Measurements from ENCODE around the gene WDR64.
"Not testable (repeated sequence)": the region's sequence is repeated elsewhere in the genome, so short reads cannot be mapped to it uniquely, and the experiment has no call there.

WDR64 gene

DNA sequence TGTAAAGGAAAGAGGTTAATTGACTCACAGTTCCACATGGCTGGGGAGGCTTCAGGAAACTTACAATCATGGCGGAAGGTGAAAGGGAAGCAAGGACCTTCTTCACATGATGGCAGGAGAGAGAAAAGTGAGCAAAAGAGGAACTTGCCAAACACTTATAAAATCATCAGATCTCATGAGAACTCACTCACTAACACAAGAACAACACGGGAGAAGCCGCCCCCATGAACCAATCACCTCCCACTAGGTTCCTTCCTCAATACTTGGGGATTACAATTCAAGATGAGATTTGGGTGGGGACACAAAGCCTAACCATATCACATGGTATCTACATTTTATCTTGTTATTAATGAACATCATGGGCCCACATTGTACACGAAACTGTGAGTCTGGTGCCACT is 51.7 kb downstream of the WDR64 start:
- DNase-seq, result not testable (repeated sequence)

DNA sequence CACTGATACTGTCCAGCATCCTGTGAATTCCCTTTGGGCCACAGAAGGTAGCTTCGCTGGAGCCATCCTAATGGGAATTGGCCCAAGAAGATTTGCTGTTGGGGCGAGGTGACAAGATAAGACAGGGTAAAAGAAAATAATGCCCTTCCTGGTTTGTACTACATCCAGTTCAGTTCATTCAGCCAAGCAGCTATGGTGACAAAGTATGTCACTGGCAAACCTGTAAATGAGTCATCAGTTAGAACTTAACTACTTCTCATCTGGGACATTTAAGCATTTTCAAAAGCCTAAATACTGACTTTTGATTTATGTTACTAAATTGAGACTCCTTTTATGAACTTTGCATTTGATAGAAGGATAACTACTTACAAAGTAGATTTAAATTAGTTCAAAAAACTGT is 54.2 kb downstream of the WDR64 start:
- DNase-seq, result no peak

DNA sequence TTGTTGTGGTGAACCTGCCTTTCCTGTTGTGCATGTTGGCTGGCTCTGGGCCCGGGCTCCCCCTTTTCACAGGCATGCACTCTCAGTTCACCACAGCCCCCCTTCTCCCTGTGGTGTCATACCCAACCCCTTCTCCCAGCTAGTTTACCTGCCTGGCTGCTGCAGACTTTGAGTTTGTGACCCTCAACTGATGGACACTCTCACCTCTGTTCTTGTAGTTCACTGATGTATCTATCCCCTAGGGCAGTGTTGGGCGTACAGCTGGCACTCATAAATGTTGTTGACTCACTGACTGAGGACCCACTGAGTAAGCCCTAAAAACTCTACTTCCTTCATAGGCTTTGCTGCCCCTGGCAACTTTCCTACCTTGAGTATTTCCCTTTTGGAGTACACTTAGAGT is 54.9 kb downstream of the WDR64 start:
- no peak for DNase-seq

DNA sequence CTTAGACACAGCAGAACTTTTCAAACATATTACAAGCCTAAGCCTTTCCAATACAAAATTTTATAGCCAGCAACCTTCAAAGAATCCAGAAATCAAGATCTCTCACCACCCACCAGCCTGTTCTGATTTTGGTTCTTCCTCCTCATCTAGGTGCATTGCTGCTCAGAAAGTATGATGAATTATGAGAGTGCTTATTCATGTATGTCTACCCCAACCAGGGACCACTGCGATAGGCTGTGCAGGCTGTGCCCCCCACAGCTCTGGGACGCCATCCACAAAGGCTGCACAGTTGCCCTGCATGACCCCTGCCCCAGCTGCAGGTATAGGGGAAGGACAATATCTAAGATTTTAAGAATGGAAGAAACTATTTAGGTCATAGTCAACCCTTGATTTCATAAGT is 55.4 kb downstream of the WDR64 start:
- no peak for DNase-seq

DNA sequence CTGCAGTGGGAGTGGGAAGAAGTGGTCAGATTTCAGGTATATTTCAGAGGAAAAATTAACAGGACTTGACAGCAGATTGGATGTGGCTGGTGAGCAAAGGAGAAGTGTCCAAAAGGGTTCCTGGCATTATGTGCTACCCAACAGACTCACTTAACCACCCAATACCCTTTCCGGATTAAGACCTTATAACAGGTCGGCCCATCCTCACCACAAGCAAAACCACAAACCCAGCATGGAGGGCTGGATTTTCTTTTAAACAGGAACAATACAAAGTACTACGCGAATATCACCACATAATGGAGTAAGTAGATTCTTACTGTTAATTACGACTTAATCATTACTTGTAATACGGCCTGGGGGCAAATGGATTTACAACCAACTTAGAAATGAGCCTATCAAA is 59.2 kb downstream of the WDR64 start:
- no peak for DNase-seq

DNA sequence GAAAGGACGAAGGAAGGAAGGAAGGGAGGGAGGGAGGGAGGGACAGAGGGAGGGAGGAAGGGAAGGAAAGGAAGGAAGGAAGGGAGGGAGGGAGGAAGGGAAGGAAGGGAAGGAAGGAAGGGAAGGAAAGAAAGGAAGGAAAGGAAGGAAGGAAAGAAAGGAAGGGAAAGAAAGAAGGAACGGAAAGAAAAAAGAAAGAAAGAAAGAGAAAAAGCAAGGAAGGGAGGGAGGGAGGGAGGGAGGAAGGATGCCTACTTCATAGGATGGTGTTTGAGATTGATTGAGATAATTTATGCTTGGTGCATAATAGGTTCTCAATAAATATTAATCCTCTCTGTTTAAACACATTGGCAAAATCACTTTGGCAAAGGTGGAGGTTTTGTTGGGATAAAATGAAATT is 61.2 kb downstream of the WDR64 start:
- no peak for DNase-seq

DNA sequence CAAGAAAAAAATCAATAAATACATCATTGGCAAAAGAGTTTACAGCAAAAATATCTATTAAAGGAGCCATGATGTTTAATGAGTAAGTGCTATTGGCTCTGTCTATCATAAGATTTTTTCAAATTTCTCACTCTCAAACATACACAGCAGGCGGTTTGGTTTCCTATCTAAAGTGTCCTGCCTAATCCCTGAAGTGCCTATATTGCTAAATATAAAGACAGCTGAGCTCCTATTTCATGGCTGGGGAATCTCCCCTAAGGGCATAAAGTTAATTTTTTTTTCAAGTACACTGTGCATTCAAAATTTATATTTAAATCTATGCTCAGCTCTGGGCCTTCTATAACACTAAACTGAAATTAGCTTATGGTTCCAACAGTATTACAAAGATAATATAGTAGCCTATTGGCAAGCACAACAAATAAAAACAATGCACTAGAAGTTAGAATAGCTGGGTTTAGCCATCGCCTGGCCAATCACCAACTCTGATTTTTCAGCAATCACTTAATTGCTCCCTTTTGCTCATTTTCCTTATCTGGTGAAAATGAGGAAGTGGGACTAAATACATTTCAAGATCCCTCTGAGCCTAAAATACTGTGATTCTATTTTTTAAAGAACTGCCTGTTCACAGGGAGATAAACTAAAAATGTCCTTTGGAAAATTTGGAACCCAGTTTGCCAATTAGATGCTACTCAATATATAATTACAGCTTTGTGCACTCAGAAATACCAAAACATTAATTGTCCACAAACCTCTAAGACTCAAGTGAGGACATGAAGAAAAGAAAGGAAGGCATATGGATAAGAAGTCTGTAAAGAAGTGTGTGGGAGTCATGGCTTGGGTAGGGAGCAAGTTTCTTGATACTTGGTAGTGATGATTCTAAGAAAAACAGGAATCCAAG is 62.5 kb downstream of the WDR64 start:
- DNase-seq, result no peak

DNA sequence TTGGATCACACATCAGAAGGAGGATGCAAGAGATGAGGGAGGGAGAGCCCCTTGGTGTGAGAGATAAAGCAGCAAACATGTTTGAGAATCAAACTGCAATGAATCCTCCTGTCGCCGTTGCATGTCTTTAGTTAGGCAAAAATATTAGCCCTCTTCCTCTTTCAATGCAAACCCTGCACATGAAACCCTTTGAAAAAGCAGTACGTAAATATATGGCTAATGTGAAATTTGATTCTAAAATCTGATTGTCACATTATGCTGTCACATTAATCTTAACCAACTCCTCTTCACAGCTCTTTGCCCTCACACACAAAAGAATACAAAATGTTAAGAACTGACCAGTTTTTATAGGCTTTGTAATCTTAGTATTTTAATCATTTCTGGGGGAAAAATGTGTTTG is 63.4 kb downstream of the WDR64 start:
- no peak for DNase-seq

DNA sequence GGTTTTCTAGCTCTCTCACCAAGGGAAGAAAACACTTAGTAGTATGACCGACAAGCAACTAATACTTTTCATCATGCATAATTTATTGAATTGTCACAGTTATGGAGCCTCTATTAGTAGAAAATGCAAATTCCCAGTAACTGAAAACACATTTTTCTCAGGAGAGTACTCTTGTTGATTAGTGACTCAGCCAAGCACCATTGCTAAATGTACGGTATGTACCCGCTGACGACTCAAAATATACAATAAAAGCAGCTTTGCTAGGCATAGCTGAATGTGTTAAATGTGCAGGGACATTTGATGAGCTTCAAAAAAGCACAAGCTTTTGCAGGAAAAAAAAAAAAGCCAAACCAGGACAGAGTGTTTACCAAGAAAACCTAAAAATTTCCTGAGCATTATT is 63.9 kb downstream of the WDR64 start:
- no peak for DNase-seq

DNA sequence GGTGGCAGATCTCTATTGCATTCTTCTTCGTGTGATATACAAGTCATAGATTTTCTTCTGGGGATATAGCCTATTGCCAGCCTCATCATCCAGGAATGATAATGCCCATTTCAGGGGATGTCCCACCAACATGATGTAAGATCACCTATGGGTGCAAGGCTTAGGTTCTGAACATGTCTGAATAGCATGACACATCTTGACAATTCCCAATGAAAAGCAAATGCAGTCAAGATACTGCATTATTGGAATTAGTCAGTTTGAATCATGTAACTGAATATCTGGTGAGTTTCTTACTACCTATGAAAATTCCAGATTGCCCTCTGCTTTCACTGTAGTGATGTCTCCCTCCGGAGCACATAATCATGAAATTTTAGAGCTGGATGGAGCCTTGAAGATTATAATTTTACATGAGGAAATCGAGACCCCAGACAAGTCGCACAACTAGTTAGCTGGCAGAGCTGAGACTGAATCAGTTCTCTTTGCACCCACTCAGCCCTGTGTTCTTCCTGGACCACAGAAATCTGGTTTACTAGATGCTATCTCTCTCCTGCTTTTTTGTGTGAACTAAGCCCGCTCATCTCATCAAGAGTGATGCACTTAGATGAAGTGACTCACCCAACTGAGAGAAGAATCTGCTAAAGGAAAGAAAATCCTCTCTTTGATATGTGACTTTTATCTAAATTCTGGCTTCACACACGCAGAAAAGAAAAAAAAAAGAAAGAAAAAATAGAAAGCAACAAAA is 65.0 kb downstream of the WDR64 start:
- DNase-seq, result no peak

DNA sequence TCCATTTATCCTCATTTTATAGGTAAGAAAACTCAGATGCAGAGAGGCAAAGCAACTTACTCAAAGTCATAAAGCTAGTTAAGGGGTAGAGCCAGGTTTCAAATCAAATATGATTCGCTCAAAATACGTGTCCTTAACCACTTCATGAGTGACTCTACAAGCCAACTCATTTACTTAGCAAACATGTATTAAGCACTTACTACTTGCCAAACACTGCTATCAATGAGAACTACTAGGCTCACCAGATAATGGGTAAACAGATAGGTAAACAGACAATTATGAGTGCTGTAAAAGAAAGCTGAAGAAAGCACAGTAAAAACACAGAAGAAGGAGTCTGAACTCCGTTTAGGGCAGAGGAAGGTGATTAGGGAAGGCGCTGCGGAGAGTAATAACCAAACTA is 65.9 kb downstream of the WDR64 start:
- DNase-seq, result no peak

DNA sequence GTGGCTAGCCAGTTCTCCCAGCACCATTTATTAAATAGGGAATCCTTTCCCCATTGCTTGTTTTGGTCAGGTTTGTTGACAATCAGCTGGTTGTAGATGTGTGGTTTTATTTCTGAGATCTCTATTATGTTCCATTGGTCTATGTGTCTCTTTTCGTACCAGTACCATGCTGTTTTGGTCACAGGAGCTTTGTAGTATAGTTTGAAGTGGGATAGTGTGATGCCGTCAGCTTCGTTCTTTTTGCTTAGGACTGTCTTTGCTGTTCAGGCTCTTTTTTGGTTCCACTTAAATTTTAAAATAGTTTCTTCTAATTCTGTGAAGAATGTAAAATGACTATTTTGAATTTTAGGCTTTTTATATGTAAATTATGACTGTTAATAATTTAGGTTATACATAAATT is 68.9 kb downstream of the WDR64 start:
- no peak for DNase-seq

DNA sequence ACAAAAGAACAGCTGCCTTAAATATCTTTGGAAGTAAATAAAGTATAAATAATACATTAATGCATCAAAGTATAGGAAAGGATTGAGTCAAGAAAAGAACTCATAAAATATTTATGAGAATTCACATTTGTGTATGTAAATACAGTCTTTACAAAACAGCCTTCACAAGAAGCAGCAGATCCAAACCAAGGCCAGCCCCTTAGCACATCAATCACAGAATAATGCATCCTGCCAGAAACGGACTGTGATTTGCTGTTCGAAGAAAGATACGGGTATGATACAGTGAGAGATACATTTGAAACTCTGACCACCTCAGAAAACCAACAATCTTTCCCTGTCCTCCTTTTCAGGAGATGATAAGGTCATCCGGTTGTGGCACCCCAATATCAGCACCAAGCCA is 70.9 kb downstream of the WDR64 start:
- DNase-seq, result no peak

DNA sequence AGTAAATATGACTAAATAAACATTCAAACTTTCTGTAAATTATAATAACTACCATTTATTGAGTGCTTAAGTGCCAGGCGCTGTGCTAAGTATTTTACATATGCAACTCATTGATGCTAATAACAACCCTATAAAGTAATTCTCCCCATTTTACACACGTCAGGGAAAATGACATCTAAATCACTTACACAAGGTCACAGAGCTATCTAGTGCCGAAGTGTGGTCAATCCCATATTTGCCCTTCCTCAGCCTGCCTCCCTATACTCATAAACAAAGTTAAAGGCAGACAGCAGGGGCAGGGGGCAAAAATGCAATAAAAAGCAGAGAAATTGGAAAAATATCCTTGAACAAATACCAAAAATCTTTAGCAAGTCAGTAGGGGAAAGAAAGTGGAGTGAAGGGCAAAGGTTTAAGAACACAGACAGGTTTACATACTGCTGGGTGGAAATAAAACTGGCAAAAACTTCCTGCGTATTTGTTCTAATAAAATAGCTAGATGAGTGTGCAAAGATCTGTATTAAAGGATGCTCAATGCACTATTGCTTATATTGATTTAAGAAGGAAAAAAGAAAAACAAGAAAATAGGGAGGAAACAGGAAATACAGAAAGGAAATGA is 72.8 kb downstream of the WDR64 start:
- DNase-seq, result no peak

DNA sequence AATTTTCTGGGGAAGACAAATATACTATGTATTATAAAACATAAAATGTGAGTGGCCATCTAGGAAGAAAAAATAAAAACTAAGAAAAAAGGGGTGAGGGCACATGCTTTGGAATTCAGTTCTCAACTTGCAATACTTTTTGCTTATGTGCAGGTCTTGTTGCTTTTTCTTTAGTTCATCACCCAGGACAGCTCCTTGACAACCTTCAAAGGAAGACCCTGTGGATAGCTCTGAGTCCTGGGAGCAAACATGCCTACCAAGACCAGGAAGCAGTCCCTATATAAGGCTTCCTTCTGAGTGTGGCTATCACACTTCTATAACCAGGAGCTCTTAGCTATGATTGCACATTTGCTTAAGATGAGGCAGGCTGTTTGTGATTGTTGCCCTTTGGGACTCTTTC is 78.0 kb downstream of the WDR64 start:
- DNase-seq, result no peak

DNA sequence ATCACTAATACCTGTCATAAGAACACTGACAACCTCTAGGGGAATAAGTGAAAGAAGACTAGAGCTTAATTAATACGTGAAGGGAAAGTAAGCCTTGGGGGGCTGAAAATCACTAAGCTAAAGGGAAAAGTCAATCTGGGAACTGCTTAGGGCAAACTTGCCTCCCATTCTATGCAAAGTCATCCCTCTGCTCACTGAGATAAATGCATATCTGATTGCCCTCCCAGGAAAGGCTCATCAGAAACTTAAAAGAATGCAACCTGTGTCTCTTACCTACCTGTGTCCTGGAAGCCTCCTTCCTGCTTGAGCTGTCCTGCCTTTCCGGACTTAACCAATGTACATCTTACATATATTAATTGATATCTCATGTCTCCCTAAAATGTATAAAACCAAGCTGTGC is 81.8 kb downstream of the WDR64 start:
- no peak for DNase-seq

DNA sequence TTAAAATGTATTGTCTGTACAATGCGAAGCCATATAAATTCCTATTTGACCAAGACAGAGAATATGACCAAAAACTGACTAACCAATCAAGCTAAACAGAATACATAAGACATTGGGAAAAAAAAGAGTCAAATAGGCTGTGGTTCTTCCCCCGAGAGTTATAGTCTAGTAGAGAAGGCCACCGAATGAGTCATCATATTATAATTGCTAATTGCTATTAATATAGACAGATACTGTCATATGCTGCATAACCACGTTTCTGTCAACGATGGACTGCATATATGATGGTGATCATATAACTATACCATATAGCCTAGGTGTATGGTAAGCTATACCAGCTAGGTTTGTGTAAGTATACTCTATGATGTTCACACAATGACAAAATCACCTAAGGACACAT is 82.5 kb downstream of the WDR64 start:
- DNase-seq, result no peak

DNA sequence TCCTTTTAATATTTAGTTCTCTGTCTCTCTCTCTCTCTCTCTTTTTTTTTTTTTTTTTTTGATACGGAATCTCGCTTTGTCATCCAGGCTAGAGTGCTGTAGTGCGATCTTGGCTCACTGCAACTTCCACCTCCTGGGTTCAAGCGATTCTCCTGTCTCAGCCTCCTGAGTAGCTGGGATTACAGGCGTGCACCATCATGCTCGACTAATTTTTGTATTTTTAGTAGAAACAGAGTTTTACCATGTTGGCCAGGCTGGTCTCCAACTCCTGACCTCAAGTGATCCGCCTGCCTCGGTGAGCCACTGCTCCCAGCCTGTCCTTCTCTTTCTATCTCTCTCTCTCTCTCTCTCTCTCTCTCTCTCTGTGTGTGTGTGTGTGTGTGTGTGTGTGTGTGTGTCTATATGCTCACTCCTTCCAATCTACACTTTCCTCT is 83.4 kb downstream of the WDR64 start:
- not testable (repeated sequence) for DNase-seq

DNA sequence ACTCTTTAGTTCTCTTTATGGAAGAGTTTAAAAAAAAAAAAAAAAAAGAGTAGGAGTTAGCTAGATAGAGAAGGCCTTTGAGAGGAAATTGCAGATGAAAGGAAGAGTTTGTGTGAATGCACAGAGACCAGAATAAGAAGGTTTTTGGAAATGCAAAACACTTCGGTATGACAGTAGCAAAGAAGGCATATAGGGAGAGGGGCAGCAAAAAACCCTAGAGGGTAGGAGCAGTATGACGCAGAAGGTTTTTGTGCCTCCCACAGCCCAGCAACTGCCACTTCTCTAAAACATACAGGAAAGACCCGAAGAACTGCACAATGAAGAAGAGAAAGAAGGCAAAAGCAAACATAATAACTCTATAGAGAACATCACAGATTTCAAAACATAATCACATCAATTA is 84.3 kb downstream of the WDR64 start:
- DNase-seq, result no peak

DNA sequence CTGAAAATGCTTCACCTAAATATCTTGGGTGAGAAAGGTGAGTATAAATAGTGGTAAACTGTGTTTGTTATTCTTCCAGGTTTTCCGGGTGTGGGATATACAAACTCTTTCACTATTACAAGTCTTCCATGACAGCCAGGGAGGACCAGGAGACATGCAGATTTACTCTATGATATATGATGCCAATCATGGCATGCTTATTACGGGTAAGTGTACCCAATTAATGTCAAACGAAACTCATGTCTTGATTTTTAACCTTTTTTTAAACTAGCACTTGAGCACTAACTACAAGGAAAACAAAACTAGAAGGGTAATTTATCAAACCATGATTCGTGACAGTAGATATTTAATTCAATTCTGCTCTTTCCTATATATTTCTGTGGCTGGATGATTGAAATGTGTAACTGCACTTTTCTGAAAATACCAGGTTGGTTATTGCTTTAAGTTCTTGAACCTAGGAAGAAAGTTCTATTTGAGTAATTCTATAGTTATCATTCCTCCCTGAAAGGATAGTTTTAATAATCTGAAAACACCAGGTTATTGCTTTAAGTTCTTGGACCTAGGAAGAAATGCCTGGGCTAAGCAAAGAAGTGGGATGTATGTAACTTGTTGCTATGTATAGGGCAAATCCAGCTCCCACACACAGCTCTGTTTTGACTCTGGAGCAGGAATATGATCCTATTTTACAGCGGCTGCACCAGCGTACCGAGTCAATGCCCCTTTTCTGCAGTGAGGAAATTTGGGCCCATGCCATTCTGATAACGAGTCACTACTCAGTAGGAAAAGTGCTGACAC is 86.4 kb downstream of the WDR64 start:
- DNase-seq, result no peak

DNA sequence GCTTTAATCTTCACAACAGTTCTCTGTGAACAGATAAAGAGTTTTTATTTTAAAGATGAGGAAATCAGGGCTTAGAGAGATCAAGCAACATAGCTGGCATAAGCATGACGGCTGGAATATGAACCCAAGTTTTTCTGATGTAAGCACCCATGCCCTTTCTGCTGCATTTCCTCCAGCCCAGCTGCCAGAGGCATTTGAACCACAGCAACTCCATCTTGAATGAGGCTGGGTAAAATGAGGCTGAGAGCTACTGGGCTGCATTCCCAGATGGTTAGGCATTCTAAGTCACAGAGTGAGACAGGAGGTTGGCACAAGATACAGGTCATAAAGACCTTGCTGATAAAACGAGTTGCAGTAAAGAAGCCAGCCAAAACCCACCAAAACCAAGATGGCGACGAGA is 90.0 kb downstream of the WDR64 start:
- no peak for DNase-seq

DNA sequence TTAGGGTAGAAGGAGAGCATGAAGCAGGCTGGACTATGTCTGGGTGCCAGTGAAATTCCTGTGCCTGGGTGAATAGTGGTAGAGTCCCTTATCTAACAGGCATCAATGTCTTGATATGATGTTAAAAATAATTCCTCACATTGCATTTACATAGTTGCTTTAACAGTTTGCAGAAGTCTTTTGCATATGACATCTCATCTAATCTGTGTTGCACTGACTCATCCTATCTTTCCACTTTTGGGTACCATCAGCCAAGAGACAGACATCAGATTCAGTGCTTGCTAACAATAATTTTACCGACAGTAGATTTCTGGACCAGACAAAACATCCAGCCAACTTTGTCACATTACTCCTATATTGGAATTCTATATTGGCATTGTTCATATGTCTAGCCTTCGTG is 92.5 kb downstream of the WDR64 start:
- no peak for DNase-seq

DNA sequence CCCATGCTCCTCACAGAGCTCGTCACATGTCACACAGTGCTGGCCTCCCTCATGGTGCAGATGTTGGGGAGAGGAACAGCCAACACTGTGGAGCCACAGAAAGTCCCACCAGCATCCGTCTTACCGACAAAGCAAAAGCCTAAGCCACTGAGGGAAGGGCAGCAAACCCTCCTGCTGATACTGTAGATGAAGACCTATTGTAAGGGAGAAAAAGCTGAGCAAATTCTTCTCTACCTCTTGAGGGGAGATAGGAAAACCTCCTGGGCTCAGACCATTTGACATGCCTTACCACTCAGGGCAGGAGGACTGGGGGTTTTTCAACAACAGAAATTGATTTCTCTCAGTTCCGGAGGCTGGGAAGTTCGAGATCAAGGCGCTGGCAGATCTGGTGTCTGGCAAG is 95.9 kb downstream of the WDR64 start:
- no peak for DNase-seq

Measured in DMS79 (cell line).